Renal pelvis (tissue), 4 donors: ENCODE measurements around the gene PIAS2. TPM values are rescaled to one million over a fixed set of nuclear protein-coding genes. Genes with fewer than 3 reads are reported as not detected.

Source experiments
- DNase-seq: peaks from one replicate; pipeline ENCODE4 v3.0.0-alpha.2; 2013
- polyA plus RNA-seq, 3 donors: library from polyadenylated mRNA; unstranded; fragments of 120-200 nt; gene quantifications; one replicate each; pipeline ENCODE4 v1.2.1, GENCODE V29; 2013; ENCODE audit not compliant: insufficient read length in 3 of 3

The PIAS2 gene
- polyA plus RNA-seq, 3 donors: 22.3 to 28.6 (median 27.4) TPM

GRCh38 chr18:46768166-46768921 is 149.0 kb downstream of the PIAS2 start:
- no peak for DNase-seq

GRCh38 chr18:46767217-46767616 is 150.1 kb downstream of the PIAS2 start:
- no peak for DNase-seq

DNA sequence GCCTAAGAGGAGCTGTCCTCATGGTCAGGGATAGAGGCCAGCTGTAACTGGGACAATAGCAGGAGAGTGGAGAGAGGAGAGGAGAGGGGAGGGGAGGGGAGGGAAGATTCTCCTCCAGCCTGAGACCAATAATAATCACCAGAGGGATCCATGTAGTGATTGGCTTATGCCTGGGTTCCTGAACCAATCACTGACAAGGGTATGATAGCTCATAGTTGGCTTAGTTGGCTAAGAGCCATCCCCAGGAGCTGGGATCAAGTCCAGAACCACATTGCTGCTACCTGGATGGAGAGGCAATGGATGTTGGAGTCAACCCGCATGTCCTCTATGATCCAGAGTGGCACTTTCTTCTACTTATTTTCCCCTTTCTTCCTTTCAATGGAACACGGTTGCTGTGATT is 152.7 kb downstream of the PIAS2 start:
- DNase-seq: no peak

DNA sequence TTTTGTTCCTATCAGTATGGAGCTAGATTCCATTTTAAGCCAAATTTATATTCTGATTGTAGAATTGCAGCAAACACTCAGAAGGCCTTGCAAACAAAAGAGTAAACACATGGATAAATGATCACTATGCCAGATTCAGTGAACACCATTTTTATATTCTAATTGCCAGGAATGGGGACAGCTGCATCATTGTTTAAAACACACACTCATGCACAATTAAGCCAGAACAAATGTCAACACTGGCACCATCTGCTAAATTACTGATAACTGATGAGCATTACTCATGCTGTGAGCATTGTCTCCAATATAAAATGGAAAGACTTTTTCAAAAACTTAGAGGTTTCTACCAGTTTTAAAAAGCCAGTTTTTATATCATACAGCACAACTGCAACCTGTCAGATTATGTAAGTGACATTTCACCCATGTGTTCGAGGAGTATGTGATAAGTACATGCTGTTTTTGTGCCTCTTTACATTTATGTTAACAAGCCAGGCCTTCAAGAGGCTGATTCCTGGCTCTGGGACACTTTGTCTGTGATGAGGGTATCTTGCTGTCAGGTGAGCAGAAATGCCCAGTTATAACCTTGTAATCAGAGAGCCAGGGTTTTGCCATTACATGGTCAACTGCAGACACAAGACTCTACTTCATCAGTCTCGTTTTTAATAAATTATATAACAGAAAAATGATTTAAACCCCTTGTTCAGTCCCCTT is 156.1 kb downstream of the PIAS2 start:
- no peak for DNase-seq

GRCh38 chr18:46759890-46760289 is 157.4 kb downstream of the PIAS2 start:
- DNase-seq: no peak

DNA sequence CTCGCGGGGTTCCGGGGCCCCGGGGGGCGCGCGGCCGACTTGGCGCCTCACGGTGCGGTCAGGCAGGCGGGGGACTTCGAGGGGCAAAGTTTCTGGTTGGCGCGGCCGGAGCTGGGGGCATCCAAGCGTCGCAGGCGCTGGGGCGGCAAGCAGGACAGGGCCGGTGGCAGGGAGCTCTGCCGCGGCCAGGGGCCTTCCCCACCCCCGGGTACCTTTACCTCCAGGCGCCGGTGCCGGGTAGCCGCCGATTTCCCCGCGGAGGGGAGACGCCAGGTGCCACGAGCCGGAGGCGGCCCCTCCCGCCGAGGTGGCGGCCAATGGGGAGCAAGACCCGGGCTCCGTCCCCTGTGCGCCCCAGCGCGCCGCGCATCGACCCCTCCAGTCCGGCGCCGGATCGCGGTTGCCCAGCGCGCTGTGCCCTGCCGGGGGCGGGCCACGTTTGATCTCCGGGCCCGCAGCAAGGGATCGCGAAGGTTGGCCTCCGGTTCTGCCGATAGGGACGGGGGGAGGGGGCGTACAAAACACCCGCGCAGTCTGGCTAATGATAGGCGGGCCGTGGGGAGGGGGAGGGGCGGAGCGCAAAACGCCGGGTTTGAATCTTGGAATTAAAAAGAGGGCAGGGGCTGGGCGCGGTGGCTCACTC is 160.6 kb downstream of the PIAS2 start, which contains the start of gene ST8SIA5:
Gene ST8SIA5 (minus strand): TSS at position 495 of the 643 bp plus-strand sequence. CDS start 545 bp downstream, outside the sequence.
- DNase-seq: no peak

GRCh38 chr18:46756025-46756558 is 161.2 kb downstream of the PIAS2 start:
- no peak for DNase-seq

DNA sequence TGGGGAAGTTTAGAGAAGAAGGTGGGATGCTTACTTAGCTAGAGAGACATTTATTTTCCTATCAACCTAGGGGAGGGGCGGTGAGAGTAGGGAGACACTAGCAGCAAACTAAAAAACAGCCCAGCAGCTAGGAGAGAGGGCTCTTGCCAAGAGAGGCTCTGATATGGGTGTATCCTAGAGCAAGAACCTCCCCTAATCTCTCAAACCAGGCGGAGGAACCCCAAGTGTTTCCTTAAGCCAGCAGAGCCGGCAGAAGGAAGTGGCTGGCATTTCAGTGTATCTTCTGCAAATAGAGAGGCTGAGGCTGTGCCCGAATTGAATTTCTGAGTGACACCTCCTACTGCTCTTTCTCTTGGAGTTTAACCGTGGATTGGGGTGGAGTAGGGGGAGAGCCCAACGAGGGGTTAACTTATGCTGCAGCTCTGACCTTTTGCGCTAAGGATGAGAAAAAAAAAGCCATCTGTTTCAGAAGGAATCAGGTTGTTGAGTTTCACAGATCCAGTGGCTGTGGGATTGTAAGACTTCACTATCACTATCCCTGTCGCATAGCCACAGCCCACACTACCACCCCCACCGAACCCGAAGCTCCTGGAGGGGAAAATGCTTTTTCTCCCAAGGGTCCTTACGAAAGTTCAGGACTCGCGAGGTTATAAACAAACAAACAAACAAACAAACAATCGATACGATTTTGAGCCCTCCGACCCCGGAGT is 161.8 kb downstream of the PIAS2 start:
- DNase-seq: no peak

DNA sequence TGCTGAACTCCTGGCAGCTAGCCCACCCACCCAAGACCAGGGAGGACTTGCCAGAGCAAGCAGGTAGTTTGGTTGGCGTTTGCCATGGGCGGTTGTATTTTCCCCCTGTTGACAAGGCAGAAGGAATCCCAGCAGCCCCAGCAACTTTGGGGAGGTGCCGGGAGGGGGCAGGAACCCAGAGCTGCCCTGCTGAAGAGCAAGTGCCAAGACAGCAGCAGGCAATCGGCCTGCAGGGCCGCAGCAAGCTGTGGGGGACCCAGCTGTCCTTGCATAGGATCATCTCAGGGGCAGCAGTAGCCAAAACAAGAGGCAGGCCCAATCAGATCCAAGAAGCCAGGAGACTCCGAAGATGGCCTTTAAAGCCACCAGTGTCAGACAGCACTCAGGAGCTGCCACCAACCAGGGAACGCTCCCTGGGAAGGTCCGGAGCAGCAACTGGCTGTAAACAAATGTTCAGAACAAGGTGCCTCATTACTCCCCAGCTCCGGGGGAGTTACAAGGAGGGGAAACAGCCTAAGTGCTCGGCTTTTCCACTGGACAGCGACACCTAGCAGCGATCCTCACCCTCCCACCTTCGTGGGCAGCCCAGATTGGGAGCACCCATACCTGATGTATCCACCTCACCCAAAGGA is 162.5 kb downstream of the PIAS2 start:
- no peak for DNase-seq

- DNase-seq: no peak
Measured at GRCh38 chr18:46754188-46754587, 163.1 kb downstream of the PIAS2 start.

Other genes with a start within 250 kb of the PIAS2 start
- 1 to 10 TPM in 1 of 3 donors, under 1 TPM in 2; 0.78 to 1.1 (median 0.86) TPM for gene ST8SIA5, start 160.5 kb downstream of the PIAS2 start, polyA plus RNA-seq
- 10 to 100 TPM in 2 of 3 donors, 1 to 10 TPM in 1; 9.5 to 13.3 (median 12.6) TPM for gene KATNAL2, start 95 bp upstream of the PIAS2 start, polyA plus RNA-seq
- gene ELOA2, start 118.1 kb upstream of the PIAS2 start, polyA plus RNA-seq: under 1 TPM in 1 of 3 donors, not detected in 2; 0.16 TPM
- 10 to 100 TPM; 44.3 to 65.9 (median 55.2) TPM for gene HDHD2, start 233.0 kb upstream of the PIAS2 start, polyA plus RNA-seq